GM12872 (cell line): ENCODE results near the gene DENND5A.

Experiments
- TF ChIP-seq, protein P1 (sequence below): IDR thresholded peaks from 3 replicates; pipeline ENCODE4 v1.5.1; 2011; ENCODE audit warnings: low read depth, mild to moderate bottlenecking, low read length, moderate library complexity; ENCODE audit not compliant: insufficient read depth

DENND5A gene

DNA sequence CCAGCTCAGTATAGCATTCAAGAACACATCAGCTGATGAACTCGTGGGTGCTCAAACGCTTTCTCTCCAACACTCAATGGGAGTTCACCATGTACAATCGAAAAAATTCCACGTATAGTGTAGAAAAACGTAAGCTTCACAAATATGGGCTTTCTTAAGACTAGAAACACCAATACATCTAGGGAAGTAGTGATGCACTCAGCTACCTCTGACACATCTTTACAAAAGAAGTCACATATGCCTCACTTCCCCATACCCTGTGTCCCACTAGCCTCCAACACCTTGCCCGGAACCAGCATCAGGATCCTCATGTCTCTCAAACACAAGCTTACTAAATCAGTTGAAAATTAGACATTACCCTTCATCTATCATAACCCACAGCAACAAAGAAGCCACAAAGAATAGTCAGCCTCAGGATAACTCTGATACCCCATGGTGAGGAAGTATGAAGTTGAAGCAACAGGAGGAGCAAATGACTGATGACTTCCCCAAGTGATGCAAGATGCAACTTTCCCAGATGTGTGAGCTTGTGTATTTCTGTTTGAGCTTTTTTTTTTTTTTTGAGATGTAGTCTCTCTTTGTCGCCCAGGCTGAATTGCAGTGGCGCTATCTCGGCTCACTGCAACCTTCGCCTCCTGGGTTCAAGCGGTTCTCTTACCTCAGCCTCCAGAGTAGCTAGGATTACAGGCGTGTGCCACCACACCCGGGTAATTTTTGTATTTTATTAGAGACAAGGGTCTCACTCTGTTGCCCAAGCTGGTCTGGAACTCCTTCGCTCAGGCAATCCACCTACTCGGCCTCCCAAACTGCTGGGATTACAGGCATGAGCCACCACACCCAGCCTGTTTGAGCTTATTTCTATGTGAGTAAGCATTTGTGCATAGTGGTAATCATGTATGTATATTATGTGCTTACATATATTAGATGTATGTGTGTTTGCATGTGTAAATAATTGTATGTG lies 8.5 kb upstream of the DENND5A start:
- TF ChIP-seq, protein P1, sequence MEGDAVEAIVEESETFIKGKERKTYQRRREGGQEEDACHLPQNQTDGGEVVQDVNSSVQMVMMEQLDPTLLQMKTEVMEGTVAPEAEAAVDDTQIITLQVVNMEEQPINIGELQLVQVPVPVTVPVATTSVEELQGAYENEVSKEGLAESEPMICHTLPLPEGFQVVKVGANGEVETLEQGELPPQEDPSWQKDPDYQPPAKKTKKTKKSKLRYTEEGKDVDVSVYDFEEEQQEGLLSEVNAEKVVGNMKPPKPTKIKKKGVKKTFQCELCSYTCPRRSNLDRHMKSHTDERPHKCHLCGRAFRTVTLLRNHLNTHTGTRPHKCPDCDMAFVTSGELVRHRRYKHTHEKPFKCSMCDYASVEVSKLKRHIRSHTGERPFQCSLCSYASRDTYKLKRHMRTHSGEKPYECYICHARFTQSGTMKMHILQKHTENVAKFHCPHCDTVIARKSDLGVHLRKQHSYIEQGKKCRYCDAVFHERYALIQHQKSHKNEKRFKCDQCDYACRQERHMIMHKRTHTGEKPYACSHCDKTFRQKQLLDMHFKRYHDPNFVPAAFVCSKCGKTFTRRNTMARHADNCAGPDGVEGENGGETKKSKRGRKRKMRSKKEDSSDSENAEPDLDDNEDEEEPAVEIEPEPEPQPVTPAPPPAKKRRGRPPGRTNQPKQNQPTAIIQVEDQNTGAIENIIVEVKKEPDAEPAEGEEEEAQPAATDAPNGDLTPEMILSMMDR: no peak

DNA sequence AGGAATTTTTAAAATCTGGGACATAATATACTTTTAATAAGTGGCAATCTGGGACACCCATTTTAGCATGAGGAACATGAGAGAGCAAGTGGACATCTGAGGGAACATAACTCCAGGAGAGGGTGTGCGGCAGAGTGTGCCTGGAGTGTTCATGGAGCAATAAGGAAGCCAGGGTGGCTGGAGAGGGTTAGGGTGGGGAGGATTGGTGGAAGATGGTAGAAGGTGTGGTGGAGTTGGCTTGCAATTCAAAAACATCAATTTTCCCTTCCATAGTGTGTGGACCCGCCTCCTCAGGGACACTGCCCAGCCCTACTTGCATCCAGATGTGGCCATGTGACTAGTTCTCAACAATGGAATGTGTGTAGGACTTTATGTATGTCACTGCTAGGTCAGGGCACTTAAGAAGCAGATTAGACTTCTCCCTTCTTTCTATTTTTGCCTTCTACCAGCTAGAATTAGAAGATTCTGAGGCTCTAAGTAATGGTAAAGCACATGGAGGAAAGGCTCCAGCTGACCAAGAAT lies 4.4 kb upstream of the DENND5A start:
- TF ChIP-seq, protein P1: no peak

DNA sequence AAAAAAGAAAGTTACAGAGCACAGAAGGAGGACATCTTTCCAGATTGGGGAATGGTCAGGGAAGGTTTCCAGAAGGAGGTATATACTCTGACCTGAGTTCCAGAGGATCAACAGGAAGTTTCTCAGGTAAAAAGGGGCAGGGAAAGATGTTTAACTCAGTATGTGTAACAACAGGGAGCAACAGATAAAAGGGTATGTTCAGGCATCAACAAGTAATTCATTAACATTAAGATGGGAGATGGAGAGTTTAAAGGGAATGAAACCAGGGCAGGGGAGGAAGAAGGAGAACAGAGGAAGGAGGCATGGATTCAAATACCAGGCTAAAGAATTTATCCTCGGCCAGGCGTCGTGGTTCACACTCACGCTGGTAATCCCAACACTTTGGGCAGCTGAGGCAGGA lies 2.5 kb upstream of the DENND5A start:
- TF ChIP-seq, protein P1: no peak

DNA sequence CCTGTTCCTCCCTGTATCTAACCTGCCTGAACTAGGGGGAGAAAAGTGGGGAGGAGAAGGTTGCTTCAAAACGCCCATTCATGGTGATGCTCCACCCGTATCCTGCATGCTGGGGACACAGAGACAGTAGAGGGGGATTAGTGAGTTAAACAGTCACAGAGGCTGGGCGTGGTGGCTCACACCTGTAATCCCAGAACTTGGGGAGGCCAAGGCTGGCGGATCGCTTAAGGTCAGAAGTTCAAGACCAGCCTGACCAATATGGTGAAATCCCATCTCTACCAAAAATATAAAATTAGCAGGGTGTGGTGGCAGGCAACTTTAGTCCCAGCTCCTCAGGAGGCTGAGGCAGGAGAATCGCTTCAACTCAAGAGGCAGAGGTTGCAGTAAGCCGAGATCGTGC lies 1.8 kb upstream of the DENND5A start:
- TF ChIP-seq, protein P1: no peak

DNA sequence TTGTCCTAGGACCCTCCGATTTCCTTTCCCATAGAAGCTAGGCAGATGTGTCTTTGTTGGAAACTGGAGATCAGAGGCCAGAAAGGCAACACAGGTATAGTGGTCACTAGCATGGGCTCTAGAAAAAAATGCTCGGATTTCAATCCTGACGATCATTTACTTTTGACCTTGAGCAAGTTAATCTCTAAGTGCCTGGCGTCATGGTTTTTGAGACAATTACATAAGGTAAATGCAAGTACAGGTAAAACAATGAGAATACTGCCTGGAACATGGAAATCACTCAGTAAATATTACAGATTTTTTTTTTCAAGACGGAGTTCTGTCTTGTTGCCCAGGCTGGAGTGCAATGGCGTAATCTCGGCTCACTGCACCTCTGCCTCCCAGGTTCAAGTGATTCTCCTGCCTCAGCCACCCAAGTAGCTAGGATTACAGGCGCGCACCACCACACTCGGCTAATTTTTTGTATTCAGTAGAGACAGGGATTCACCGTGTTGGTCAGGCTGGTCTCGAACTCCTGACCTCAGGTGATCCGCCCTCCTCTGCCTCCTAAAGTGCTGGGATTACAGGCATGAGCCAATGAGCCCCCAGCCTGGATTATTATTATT lies 1.1 kb upstream of the DENND5A start:
- TF ChIP-seq, protein P1: no peak

DNA sequence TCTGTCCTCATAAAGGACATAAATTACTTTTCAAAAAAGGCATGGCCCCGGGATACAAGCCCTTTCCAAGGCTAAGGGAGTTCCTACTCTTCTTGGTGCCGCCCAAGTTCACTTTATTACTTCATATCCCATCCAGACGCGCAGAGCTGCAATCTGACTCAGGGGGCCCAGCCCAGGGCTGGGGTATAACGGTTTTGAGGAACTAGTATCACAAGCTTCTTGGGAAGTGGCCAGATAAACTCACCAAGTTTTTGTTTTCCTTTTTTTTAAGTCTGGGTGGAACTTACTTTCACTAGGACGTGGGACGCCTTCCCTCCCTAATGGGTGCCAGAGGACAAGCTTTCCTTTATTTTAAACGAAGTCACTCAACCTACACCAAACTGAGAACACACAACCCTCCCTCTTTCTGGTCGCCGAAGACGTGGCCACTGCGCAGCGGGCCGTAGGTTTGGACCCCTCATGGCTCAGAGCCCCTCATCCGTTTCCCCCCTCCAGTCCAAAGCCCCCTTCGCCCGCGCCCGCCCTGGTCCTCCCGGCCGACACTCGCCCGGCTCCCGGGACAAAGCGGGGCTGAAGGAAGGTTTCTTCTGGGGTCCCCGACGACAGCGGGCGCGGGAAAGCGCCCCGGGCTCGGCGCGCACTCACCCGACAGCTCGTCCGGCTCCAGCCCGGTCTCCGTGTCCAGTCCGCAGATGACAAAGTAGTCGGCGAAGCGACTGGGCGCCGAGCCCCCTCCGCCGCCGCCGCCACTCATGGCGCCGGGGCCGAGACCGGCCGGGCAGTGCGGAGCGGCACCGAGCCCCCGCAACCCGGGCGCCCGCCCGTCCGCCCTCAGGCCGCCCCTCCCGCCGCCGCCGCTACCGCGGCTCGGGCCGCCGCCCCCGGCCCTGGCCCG lies 587 bp downstream of the DENND5A start:
- TF ChIP-seq, protein P1: no peak
